GM21381 (cell line): ENCODE data around the gene TMEM273.
"Not testable (repeated sequence)": the region's sequence is repeated elsewhere in the genome, so short reads cannot be mapped to it uniquely, and the experiment has no call there.

Source experiments
- ATAC-seq: cut with Tn5 transposase; IDR thresholded peaks from one replicate; pipeline ENCODE4 v1.9.1; 2021; ENCODE audit warnings: mild to moderate bottlenecking, moderate library complexity; ENCODE audit not compliant: unreplicated experiment

Gene TMEM273

GRCh38 chr10:49207113-49207512 lies 18.9 kb upstream of the TMEM273 start:
- ATAC-seq: peak; percentile 70

- no peak for ATAC-seq
Observed at GRCh38 chr10:49205206-49205605, 17.0 kb upstream of the TMEM273 start.

DNA sequence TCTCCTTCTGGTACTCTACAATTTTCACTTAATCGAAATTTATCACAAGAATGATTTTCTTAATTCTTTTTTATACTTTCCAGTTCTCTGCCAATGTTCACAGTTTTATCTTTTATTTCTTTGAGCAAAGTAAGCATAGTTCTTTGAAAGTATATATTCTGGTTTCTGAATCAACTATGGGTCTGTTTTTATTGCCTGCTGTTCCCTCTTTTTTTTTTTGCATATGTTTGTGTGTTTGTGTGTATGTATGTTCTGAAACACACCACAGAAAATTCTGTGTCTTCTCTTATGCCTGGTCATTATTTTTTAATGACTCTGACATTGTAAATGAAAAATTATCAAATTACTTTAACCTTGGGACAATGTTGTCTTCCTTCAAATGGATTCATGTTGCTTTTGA lies 15.9 kb upstream of the TMEM273 start:
- no peak for ATAC-seq

- no peak for ATAC-seq
Observed at GRCh38 chr10:49202266-49202665, 14.1 kb upstream of the TMEM273 start.

DNA sequence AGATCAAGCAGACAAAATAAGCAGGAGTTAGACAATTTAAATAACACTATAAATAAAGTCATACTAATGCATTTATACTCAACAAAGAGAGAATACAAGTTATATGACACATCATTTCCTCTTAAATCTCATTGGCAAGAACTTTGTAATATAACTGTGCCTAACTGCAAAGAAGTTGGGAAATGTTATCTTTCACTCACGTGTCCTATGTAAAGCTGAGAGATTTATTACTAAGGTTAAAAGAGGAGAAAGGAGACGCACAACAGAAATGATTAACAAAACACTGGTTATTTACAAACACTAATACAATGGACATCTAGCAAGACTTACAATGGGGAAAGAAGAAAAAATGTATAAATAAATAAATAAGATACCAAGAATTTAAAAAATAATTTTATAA lies 12.7 kb upstream of the TMEM273 start:
- ATAC-seq: no peak

DNA sequence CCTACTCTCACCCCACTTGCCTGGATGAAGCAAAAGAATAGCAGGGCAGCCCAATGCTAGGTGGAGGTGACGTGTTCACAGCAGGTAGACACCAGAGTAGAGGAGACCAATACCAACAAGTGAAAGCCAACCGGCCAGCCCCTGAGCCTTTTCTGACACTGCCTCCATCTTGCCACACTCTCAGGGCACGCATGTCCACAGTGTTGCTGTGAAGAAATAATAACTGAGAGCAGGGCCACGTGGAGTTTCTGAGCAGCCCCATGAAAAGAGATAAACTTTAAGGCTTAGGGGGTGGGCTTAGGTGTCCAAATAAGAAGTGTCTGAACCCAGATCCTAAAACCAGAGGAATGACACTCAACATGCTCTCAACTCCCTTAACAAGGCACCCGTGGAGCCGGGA lies 9.0 kb upstream of the TMEM273 start:
- no peak for ATAC-seq

DNA sequence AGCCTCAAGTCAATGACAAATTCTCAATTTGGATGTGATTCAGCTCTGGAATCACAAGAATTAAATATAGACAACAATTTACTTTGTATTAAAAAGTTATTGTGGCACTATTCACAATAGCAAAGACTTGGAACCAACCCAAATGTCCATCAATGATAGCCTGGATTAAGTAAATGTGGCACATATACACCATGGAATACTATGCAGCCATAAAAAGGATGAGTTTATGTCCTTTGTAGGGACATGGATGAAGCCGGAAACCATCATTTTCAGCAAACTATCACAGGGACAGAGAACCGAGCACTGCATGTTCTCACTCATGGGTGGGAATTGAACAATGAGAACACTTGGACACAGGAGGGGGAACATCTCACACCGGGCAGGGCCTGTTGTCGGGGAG lies 7.7 kb upstream of the TMEM273 start:
- not testable (repeated sequence) for ATAC-seq

DNA sequence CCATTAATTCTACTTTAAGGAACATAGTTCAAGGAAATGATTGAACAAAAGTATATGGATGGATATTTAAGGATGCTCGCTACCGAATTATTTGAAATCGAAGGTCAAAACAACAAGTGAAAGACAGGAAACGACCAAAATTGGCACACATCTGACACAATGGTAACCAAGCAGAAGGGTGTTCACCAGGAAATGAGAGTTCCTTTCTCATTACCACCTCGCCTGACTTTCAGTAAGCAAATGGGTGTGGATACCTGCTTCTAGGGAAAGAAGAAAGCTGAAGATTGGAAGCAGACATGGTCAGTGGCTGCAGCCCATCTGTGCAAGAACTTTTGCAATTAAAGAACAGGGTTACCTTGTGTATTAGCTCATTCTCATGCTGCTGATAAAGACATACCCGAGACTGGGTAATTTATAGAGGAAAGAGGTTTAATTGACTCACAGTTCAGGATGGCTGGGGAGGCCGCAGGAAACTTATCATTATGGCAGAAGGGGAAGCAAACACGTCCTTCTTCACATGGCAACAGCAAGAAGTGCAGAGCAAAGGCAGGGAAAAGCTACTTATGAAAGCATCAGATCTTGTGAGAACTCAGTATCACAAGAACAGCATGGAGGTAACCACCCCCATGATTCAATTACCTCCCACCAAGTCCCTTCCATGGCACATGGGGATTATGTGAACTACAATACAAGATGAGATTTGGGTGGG lies 6.2 kb upstream of the TMEM273 start:
- no peak for ATAC-seq

GRCh38 chr10:49191349-49191748 lies 3.2 kb upstream of the TMEM273 start:
- no peak for ATAC-seq

- ATAC-seq: no peak
Observed at GRCh38 chr10:49189422-49189821, 1.2 kb upstream of the TMEM273 start.

DNA sequence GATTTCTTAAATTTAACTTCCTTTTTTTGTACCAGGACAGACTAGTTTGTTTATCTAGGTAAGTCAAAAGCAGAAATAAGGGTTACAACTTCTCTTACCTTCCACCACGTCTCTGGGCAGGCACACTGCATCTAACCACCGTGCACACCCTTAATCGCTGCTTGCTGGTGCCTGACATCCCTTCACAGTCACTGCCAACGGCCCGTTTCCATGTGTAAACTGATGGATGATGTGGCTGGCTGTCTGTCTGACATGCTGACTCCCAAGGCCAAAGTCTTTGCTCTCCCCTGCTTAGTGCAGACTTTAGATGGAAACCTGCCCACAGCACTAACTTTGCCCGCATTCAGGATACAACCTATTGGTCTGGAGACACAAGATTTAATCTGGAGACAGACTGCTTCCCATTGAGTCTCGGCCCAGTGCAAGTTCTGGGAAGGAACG lies 1.1 kb downstream of the TMEM273 start:
- no peak for ATAC-seq

- ATAC-seq: no peak
Observed at GRCh38 chr10:49186613-49187012, 1.6 kb downstream of the TMEM273 start.

GRCh38 chr10:49185213-49185612 lies 3.0 kb downstream of the TMEM273 start:
- ATAC-seq: no peak

- ATAC-seq: no peak
Observed at GRCh38 chr10:49184642-49185111, 3.5 kb downstream of the TMEM273 start.

- ATAC-seq: no peak
Observed at GRCh38 chr10:49183596-49184542, 4.3 kb downstream of the TMEM273 start.

DNA sequence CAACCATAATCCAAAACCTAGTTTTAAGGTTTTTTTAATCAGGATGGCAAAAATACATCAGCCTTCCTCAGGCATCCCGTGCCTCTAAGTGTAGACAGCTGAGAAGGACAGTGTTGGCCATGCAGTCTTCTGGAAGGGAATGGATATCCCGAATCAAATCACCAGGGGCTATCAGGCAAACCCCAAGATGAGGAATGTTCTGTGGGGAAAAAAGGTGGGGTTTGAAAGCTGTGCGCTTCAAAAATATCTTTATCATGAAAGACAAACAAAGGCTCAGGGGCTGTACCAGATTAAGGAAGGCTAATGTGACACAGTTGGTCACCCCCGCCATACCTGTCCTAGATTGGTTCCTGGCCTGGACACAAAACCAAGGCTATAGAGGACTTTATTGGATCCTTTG lies 5.4 kb downstream of the TMEM273 start:
- ATAC-seq: no peak

- no peak for ATAC-seq
Observed at GRCh38 chr10:49180444-49180860, 7.7 kb downstream of the TMEM273 start.

DNA sequence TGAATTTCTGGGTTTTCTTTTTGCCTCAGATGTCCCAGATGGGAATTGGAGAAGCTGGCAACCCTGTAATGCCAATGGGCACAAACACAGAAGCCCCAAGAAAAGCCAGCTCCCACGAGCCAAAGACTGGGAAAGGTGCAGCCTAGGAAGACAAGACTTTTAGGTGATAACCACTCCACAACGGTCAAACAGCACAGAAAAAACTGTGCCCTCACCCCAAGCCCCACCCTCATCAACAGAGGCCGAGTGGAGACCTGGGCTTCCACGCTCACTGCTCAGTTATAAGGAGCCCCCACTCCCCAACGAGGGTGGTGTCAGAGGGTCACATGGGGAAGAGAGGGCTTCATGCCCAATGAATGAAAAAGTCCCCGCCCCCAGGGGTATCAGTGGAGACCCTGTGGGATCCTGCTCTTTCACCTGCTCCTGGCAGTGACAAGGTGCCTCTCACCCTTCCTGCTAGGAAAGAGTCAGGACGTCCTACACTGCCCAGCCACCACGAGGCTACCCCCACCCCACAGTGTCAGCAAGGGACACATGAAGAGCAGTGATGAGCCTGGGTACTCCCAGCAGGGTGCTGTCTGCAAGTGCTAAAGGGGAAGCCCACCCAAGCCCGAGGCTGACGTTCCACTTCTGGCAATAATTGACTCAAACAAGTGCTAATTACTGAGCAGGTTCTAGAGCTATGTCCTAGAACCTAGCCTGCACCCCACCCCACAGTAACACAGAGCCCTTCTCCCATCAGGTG lies 8.3 kb downstream of the TMEM273 start:
- ATAC-seq: no peak

- ATAC-seq: no peak
Observed at GRCh38 chr10:49178489-49179471, 9.4 kb downstream of the TMEM273 start.
